Lung (tissue), 12 donors: Measurements from ENCODE around the gene GPC6. TPM values are rescaled to one million over a fixed set of nuclear protein-coding genes. Genes with fewer than 3 reads are reported as not detected.

Experiments used
- ATAC-seq: fragments of 200-7000 bp; cut with Tn5 transposase; one replicate; pipeline ENCODE4 v1.9.1; 2020; ENCODE audit warnings: moderate number of reproducible peaks; ENCODE audit not compliant: insufficient read depth, low FRiP score
- DNase-seq, 3 donors: peaks; one replicate each; pipeline ENCODE4 v3.0.0-alpha.2; 2013 to 2017
- H3K27ac ChIP-seq, 2 donors: one replicate each; pipeline ENCODE4 v1.5.1; 2013; ENCODE audit warnings: mild to moderate bottlenecking in 2 of 2, moderate library complexity in 2 of 2, control low read depth in 1 of 2, inconsistent platforms in 1 of 2, low read depth in 1 of 2, low read length in 1 of 2
- H3K27me3 ChIP-seq, 3 donors: one replicate each; pipeline ENCODE4 v1.5.1; 2013; ENCODE audit warnings: low read length in 2 of 3; ENCODE audit not compliant: control insufficient read depth in 3 of 3, insufficient read depth in 3 of 3
- H3K36me3 ChIP-seq, 4 donors: one replicate each; pipeline ENCODE4 v1.5.1; 2013; ENCODE audit warnings: low read length in 4 of 4, mild to moderate bottlenecking in 1 of 4, moderate library complexity in 1 of 4; ENCODE audit not compliant: control insufficient read depth in 4 of 4, insufficient read depth in 4 of 4
- H3K4me1 ChIP-seq, 5 donors: one replicate each; pipeline ENCODE4 v1.5.1; 2013; ENCODE audit warnings: low read length in 5 of 5, mild to moderate bottlenecking in 2 of 5, moderate library complexity in 1 of 5; ENCODE audit not compliant: control insufficient read depth in 5 of 5, insufficient read depth in 5 of 5
- H3K4me3 ChIP-seq: one replicate; pipeline ENCODE4 v1.5.1; 2013; ENCODE audit warnings: mild to moderate bottlenecking, control low read depth, moderate library complexity
- H3K9ac ChIP-seq, 2 donors: one replicate each; pipeline ENCODE4 v1.5.1; 2013; ENCODE audit warnings: low read length in 2 of 2, control low read depth in 1 of 2; ENCODE audit not compliant: insufficient read depth in 1 of 2
- H3K9me3 ChIP-seq, 4 donors: one replicate each; pipeline ENCODE4 v1.5.1; 2013; ENCODE audit warnings: low read length in 3 of 4, mild to moderate bottlenecking in 1 of 4, moderate library complexity in 1 of 4; ENCODE audit not compliant: control insufficient read depth in 4 of 4, insufficient read depth in 3 of 4
- CTCF ChIP-seq: IDR thresholded peaks from 2 replicates; pipeline ENCODE4 v1.5.1; 2012; ENCODE audit warnings: mild to moderate bottlenecking; ENCODE audit errors: control extremely low read depth, extremely low read depth
- WGBS, 2 donors: extraction: QIAGEN DNeasy Blood & Tissue Kit; methylation state at CpG; one replicate each; pipeline ENCODE4 v1.1.7; 2013; 5-methylcytosine and 5-hydroxymethylcytosine counted together
- polyA plus RNA-seq, 2 donors: library from polyadenylated mRNA; stranded (reverse); fragments of 200-250 nt; gene quantifications; one replicate each; pipeline ENCODE4 v1.2.1, GENCODE V29; 2013
- total RNA-seq, 2 donors: library from RNA; depleted of rRNA in 1 of 2; stranded (reverse); fragments of >200 nt in 1 of 2; gene quantifications; one replicate each; pipeline ENCODE4 v1.2.1, GENCODE V29; 2014 to 2021
- donor health status: control.
- donor health status: control.
- donor health status: Bipolar disorder and iron deficiency.
- donor health status: healthy.
- donor health status: DM: yes; HTN: yes; CAD: no.

The GPC6 gene
- total and polyA plus RNA-seq, 4 donors, result 0.45 to 31.4 (median 4.8) TPM

- Histone ChIP-seq H3K9me3 (peaks cover 0 to 5% (median 0%) of the 10 kb centered on the region in 4 donors), H3K27me3 (no peaks in the 10 kb centered on the region), H3K9ac (no peak overlapping the region), H3K4me3 (no peak overlapping the region), H3K4me1 (peaks cover 0 to 23% (median 0%) of the 10 kb centered on the region in 5 donors), H3K27ac (no peak overlapping the region), H3K36me3 (no peaks in the 10 kb centered on the region)
- DNase-seq, result no peak
- TF ChIP-seq CTCF, result no peak
- 92 to 94% methylated on average over 2 of the region's 2 CpGs for WGBS, 2 donors
- no peak for ATAC-seq
These were observed 1022.0 kb downstream of the GPC6 start for GRCh38 chr13:94248454-94249228.

DNA sequence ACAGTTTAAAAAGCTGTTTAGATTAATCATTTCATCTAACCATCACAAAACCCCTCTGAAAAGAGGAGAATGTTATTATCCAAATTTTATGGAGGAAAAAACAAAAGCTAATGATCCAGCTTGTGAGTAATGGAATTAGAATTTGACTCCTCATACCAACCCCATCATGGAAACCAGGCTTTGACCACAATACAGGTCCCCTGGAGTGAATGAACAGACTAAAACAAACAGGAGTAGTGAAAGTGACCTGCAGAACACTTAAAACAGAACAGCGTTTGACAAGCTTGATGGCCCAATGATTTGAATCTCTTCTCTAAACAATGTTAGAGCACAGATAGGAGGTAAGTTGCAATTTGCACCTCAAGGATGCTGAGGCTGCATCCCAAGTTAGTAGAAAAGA, 1022.9 kb downstream of the GPC6 start:
- Histone ChIP-seq H3K27me3 (no peaks in the 10 kb centered on the region), H3K9me3 (peaks cover 0 to 5% (median 0%) of the 10 kb centered on the region in 4 donors), H3K36me3 (no peaks in the 10 kb centered on the region), H3K9ac (no peak overlapping the region), H3K4me1 (peaks cover 0 to 23% (median 0%) of the 10 kb centered on the region in 5 donors), H3K27ac (no peak overlapping the region), H3K4me3 (no peak overlapping the region)
- no peak for DNase-seq
- WGBS, 2 donors, result 59 to 71% methylated on average over 1 of the region's 1 CpG
- no peak for ATAC-seq
- no peak for TF ChIP-seq CTCF

- Histone ChIP-seq H3K4me3 (no peak overlapping the region), H3K4me1 (peaks cover 0 to 23% (median 0%) of the 10 kb centered on the region in 5 donors), H3K27me3 (no peaks in the 10 kb centered on the region), H3K27ac (no peak overlapping the region), H3K9ac (no peak overlapping the region), H3K36me3 (no peaks in the 10 kb centered on the region), H3K9me3 (no peaks in the 10 kb centered on the region)
- WGBS, 2 donors, result 63 to 71% methylated on average over 9 of the region's 9 CpGs
- ATAC-seq, result no peak
- peak; percentile 75 to 91 (median 90) for DNase-seq
- no peak for TF ChIP-seq CTCF
These were observed 1025.4 kb downstream of the GPC6 start for GRCh38 chr13:94251831-94252608.
